ENCODE data around the gene RCAN2. TPM values are rescaled to one million over a fixed set of nuclear protein-coding genes. Genes with fewer than 3 reads are reported as not detected.

The RCAN2 gene
- total RNA-seq, 1 experiment from 2014 or later: 0.05 TPM

- ChIA-PET POLR2A (no interaction called here), CTCF (no interaction called here)
- ATAC-seq: no peak
- no peaks in the 10 kb centered on the region for H3K36me3 ChIP-seq (ENCODE audit: control insufficient read depth, insufficient read depth, low read length)
- no peaks in the 10 kb centered on the region for H3K4me1 ChIP-seq (ENCODE audit: control insufficient read depth, insufficient read depth, low read length)
- TF ChIP-seq TCF7L2 (IDR thresholded peaks at IDR 0.05; ENCODE audit: low read depth, low read length) (no peak), SIN3A (IDR thresholded peaks at IDR 0.05; ENCODE audit: borderline replicate concordance, insufficient read depth, low read depth, low read length) (no peak), CTCF (IDR thresholded peaks at IDR 0.05) (no peak), POLR2AphosphoS5 (IDR thresholded peaks at IDR 0.05; ENCODE audit: low read depth, low read length) (no peak)
- TF ChIP-seq, protein P1, sequence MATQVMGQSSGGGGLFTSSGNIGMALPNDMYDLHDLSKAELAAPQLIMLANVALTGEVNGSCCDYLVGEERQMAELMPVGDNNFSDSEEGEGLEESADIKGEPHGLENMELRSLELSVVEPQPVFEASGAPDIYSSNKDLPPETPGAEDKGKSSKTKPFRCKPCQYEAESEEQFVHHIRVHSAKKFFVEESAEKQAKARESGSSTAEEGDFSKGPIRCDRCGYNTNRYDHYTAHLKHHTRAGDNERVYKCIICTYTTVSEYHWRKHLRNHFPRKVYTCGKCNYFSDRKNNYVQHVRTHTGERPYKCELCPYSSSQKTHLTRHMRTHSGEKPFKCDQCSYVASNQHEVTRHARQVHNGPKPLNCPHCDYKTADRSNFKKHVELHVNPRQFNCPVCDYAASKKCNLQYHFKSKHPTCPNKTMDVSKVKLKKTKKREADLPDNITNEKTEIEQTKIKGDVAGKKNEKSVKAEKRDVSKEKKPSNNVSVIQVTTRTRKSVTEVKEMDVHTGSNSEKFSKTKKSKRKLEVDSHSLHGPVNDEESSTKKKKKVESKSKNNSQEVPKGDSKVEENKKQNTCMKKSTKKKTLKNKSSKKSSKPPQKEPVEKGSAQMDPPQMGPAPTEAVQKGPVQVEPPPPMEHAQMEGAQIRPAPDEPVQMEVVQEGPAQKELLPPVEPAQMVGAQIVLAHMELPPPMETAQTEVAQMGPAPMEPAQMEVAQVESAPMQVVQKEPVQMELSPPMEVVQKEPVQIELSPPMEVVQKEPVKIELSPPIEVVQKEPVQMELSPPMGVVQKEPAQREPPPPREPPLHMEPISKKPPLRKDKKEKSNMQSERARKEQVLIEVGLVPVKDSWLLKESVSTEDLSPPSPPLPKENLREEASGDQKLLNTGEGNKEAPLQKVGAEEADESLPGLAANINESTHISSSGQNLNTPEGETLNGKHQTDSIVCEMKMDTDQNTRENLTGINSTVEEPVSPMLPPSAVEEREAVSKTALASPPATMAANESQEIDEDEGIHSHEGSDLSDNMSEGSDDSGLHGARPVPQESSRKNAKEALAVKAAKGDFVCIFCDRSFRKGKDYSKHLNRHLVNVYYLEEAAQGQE (IDR thresholded peaks at IDR 0.05; ENCODE audit: insufficient read depth in 1 of 2, low read depth in 2 of 2, low read length in 1 of 2): no peak
- in situ Hi-C loops (cut with HindIII; ENCODE audit: low pct_unique_long_range_greater_than_20kb, low sequenced_read_pairs): no loop called here
- no peak overlapping the region for H3K4me3 ChIP-seq (ENCODE audit: low read depth in 2 of 2, low read length in 2 of 2)
- intact Hi-C loops (cut with micrococcal nuclease; ENCODE audit: unreplicated experiment): no loop called here
- DNase-seq (ENCODE audit: low read depth, low spot score): no peak
- no TSS peak for BruUV-seq (replicated peaks)
- no peaks in the 10 kb centered on the region for H3K27me3 ChIP-seq (ENCODE audit: control insufficient read depth, insufficient read depth, low read length)
- no peak overlapping the region for H3K27ac ChIP-seq (ENCODE audit: low read length)
- H3K9me3 ChIP-seq (ENCODE audit: control insufficient read depth, insufficient read depth, low read depth, low read length): no peaks in the 10 kb centered on the region
Observed at GRCh38 chr6:46306431-46306830, 184.8 kb downstream of the RCAN2 start.

DNA sequence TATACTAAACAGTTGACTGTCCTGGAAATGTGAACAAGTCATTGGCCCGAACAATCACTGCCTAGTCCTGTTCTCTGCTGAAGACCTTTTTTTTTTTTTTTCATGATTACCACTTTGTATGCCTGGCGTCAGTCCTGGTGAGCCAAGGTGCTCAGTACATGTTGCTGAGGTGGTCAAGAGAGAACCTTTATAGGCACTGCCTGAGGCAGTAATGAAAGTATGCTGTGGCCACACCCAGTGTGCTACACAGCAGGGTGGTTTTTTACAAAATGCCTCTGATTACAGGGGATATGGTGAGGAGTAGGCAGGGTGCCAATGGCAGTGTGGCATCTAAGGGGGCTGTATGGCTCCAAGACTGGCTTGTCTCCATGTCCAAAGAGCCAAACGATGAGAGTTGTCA is 185.4 kb downstream of the RCAN2 start:
- DNase-seq (ENCODE audit: low read depth, low spot score) (no peak), ATAC-seq (no peak)
- Histone ChIP-seq H3K36me3 (ENCODE audit: control insufficient read depth, insufficient read depth, low read length) (no peaks in the 10 kb centered on the region), H3K27me3 (ENCODE audit: control insufficient read depth, insufficient read depth, low read length) (no peaks in the 10 kb centered on the region), H3K9me3 (ENCODE audit: control insufficient read depth, insufficient read depth, low read depth, low read length) (no peaks in the 10 kb centered on the region), H3K4me3 (ENCODE audit: low read depth in 2 of 2, low read length in 2 of 2) (no peak overlapping the region), H3K27ac (ENCODE audit: low read length) (no peak overlapping the region), H3K4me1 (ENCODE audit: control insufficient read depth, insufficient read depth, low read length) (no peaks in the 10 kb centered on the region)
- intact Hi-C loops (cut with micrococcal nuclease; ENCODE audit: unreplicated experiment) (no loop called here), in situ Hi-C loops (cut with HindIII; ENCODE audit: low pct_unique_long_range_greater_than_20kb, low sequenced_read_pairs) (no loop called here)
- POLR2A ChIA-PET: no interaction called here
- BruUV-seq (replicated peaks): no TSS peak
- TF ChIP-seq SIN3A (IDR thresholded peaks at IDR 0.05; ENCODE audit: borderline replicate concordance, insufficient read depth, low read depth, low read length): no peak
- CTCF ChIA-PET: no interaction called here

DNA sequence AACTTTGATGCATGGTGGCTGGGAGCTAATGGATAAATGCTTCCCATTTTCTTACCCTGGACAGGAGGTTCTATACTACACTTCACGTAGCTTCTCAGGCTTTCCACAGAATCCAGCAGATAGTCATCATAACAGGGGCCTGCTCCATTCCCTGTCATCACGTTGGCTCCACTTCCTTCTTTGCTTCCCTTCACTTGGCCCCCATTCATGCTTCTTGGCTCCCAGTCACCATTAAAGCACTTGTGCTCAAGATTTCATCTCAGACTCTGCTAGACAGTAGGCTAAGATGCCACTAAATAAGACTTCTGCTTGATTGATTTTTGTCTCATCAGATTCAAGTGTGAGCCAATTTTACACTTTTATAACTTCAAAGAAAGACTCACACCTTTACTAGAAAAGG is 186.0 kb downstream of the RCAN2 start:
- Histone ChIP-seq H3K27ac (ENCODE audit: low read length) (no peak overlapping the region), H3K9me3 (ENCODE audit: control insufficient read depth, insufficient read depth, low read depth, low read length) (no peaks in the 10 kb centered on the region), H3K4me1 (ENCODE audit: control insufficient read depth, insufficient read depth, low read length) (no peaks in the 10 kb centered on the region), H3K27me3 (ENCODE audit: control insufficient read depth, insufficient read depth, low read length) (no peaks in the 10 kb centered on the region), H3K36me3 (ENCODE audit: control insufficient read depth, insufficient read depth, low read length) (no peaks in the 10 kb centered on the region), H3K4me3 (ENCODE audit: low read depth in 2 of 2, low read length in 2 of 2) (no peak overlapping the region)
- BruUV-seq (replicated peaks): no TSS peak
- intact Hi-C loops (cut with micrococcal nuclease; ENCODE audit: unreplicated experiment) (no loop called here), in situ Hi-C loops (cut with HindIII; ENCODE audit: low pct_unique_long_range_greater_than_20kb, low sequenced_read_pairs) (no loop called here)
- ChIA-PET POLR2A (no interaction called here), CTCF (no interaction called here)
- ATAC-seq (no peak), DNase-seq (ENCODE audit: low read depth, low spot score) (no peak)
- TF ChIP-seq SIN3A (IDR thresholded peaks at IDR 0.05; ENCODE audit: borderline replicate concordance, insufficient read depth, low read depth, low read length) (no peak), CTCF (IDR thresholded peaks at IDR 0.05) (no peak), TCF7L2 (IDR thresholded peaks at IDR 0.05; ENCODE audit: low read depth, low read length) (no peak), POLR2AphosphoS5 (IDR thresholded peaks at IDR 0.05; ENCODE audit: low read depth, low read length) (no peak)
- TF ChIP-seq, protein P1 (IDR thresholded peaks at IDR 0.05; ENCODE audit: insufficient read depth in 1 of 2, low read depth in 2 of 2, low read length in 1 of 2): no peak
